Cortex of kidney (tissue), 1 donor: ENCODE data around the gene TAX1BP1.

Source experiments
- DNase-seq: peaks from one replicate; lab custom pipeline; 2025; lab: John Stamatoyannopoulos, UW

TAX1BP1 gene

GRCh38 chr7:27739909-27740448 lies at the start of gene TAX1BP1:
Gene TAX1BP1, plus strand, starts transcription at chr7:27740162. Its CDS starts 8,363 bp downstream, at chr7:27748525.
- no peak for DNase-seq

- no peak for DNase-seq
Measured at GRCh38 chr7:27690649-27691048, 49.3 kb upstream of the TAX1BP1 start.

GRCh38 chr7:27693794-27694193 lies 46.2 kb upstream of the TAX1BP1 start:
- DNase-seq: no peak

GRCh38 chr7:27695096-27695495 lies 44.9 kb upstream of the TAX1BP1 start:
- no peak for DNase-seq

GRCh38 chr7:27697861-27698430 lies 42.0 kb upstream of the TAX1BP1 start:
- no peak for DNase-seq

- DNase-seq: no peak
Measured at GRCh38 chr7:27699751-27700150, 40.2 kb upstream of the TAX1BP1 start.

GRCh38 chr7:27700501-27700900 lies 39.5 kb upstream of the TAX1BP1 start:
- DNase-seq: no peak

GRCh38 chr7:27703181-27703580 lies 36.8 kb upstream of the TAX1BP1 start:
- DNase-seq: no peak

GRCh38 chr7:27704422-27705199 lies 35.4 kb upstream of the TAX1BP1 start:
- DNase-seq: no peak

- DNase-seq: no peak
Measured at GRCh38 chr7:27705200-27705594, 34.8 kb upstream of the TAX1BP1 start.

GRCh38 chr7:27708485-27708884 lies 31.5 kb upstream of the TAX1BP1 start:
- DNase-seq: no peak

- DNase-seq: no peak
Measured at GRCh38 chr7:27709137-27710075, 30.6 kb upstream of the TAX1BP1 start.

GRCh38 chr7:27712217-27712616 lies 27.7 kb upstream of the TAX1BP1 start:
- DNase-seq: no peak

- DNase-seq: no peak
Measured at GRCh38 chr7:27714831-27715444, 25.0 kb upstream of the TAX1BP1 start.

GRCh38 chr7:27723085-27723484 lies 16.9 kb upstream of the TAX1BP1 start:
- DNase-seq: no peak

- DNase-seq: no peak
Measured at GRCh38 chr7:27727058-27727457, 12.9 kb upstream of the TAX1BP1 start.

- DNase-seq: no peak
Measured at GRCh38 chr7:27730112-27730511, 9.8 kb upstream of the TAX1BP1 start.

- DNase-seq: no peak
Measured at GRCh38 chr7:27734583-27734982, 5.4 kb upstream of the TAX1BP1 start.

- DNase-seq: no peak
Measured at GRCh38 chr7:27735165-27735564, 4.8 kb upstream of the TAX1BP1 start.

- no peak for DNase-seq
Measured at GRCh38 chr7:27735831-27736230, 4.1 kb upstream of the TAX1BP1 start.

- no peak for DNase-seq
Measured at GRCh38 chr7:27737178-27737577, 2.8 kb upstream of the TAX1BP1 start.

- no peak for DNase-seq
Measured at GRCh38 chr7:27737616-27738015, 2.3 kb upstream of the TAX1BP1 start.
